ENCODE results near the gene GRIN2A.
"Not testable (repeated sequence)": the region's sequence is repeated elsewhere in the genome, so short reads cannot be mapped to it uniquely, and the experiment has no call there.

GRIN2A gene

DNA sequence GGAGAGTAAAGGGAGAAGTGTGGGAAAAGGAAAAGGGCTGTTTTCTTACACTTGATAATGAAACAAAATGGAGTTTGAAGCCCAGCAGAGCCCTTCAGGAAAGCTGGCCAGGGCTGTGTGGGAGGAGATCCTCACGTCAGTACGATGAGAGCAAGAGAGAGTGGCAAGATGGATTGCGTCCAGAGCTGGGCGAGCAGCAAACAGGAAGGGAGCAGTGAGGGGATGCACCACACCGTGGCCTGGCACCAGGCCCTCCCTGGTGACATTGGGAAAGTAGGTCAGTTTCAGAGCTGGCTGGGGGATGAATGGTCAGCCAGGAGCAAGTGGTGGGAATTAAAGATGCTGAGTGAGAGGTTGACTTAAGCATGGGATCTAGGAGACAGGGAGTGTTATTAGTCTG is 273.6 kb downstream of the GRIN2A start:
- no peak for DNase-seq

DNA sequence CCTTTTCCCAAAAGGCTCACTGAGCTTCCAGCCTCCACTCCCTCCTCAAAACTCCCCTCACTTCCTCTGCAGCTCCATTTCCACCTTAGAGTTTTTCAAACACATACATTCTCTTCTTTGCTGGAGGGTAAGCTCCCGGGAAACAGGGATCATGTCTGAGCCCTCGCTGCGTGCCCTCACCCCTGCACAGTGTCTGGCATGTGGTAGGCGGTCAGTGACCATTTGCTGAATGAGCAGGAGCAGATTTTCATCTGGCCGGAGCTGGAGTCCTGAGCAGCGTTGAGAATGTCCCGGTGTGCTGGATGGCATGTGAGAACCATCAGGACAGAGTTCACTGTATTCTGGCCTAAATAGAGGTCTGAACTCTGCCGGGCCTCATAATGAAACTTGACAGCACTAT is 274.5 kb downstream of the GRIN2A start:
- DNase-seq = no peak

DNA sequence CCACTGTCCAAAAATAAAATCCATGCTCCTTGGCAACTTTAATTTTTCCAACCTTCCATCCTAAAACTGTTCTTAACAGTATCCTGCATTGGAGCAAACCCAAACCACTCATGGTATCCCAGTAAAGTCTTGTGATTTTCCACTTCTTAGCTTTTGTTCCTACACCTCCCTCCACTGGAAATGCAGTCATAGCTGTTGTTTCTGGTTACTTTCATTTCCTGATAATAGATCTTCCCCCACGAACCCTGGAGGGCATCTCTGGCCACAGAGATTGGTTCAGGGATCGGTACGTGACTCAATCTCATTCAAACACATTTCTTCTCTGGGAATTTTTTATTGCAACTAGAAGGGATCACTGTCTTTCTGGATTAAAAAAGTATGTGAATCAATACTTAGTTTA is 276.0 kb downstream of the GRIN2A start:
- no peak for DNase-seq

DNA sequence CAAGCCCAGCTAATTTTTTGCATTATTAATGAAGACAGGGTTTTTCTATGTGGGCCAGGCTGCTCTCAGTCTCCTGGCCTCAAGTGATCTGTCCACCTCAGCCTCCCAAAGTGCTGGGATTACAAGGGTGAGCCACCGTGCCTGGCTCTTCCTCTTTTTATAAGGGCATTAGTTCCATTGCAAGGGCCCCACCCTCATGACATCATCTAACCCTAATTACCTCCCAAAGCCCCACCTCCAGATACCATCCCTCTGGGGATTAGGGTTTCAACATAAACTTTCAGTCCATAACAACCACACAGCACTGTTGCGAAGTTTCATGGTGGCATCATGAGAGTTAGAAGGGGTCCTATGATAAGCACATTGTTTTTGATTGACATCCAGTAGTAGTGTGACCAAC is 277.7 kb downstream of the GRIN2A start:
- DNase-seq = no peak

DNA sequence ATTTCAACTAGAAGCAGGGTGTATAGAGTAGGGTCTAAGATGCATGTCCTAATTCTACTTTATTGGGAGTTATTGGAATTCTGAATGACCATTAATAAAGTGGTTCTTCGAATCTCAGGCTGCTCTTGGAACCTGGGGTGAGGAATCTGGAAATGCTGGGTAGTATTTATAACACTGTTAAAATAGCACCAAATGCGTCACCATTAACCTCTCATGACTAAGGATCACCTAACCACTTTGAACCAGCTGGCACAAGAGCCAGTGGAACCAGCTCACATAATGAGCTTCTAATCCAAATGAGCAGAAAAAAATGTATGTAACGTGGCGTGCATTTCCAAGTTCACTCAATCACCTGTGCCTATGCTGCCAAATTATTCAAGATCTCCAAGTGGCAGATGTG is 281.7 kb downstream of the GRIN2A start:
- peak; percentile 6 for DNase-seq

DNA sequence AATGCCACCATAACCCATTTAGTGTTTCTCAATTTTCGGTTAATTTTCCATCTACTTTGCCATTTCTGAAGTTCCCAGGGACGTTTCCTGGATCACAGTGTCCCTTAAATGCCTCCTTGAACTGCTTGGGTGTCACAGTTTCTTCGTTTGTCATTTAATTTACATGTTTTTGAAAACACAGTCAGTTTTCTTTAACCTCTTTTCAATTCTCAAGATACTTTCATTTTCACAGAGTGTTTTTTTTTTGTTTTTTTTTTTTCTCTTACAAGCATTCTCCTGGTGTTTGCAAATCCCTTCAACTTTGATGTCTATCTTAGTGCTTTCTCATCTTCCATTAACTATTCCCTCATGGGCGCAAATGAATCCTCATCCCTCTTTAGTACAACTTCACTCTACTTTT is 283.7 kb downstream of the GRIN2A start:
- no peak for DNase-seq

DNA sequence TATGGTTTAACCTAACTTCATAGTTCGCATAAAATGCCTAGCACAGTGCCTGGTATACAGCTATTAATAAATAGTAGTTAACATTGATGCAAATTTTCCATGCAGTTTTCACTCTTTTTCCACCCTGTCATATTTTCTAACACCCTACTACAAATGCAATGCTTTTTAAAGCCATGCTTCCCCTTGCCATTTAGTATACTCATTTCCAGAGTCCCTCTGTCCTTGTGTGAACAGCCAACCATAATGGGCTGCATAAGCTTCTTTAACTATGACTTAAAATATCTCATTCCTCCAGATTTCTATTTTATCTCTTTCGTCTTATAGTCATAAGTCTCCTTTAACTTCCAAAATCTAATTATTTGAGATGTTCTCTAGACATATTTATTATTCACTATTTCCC is 284.1 kb downstream of the GRIN2A start:
- no peak for DNase-seq

DNA sequence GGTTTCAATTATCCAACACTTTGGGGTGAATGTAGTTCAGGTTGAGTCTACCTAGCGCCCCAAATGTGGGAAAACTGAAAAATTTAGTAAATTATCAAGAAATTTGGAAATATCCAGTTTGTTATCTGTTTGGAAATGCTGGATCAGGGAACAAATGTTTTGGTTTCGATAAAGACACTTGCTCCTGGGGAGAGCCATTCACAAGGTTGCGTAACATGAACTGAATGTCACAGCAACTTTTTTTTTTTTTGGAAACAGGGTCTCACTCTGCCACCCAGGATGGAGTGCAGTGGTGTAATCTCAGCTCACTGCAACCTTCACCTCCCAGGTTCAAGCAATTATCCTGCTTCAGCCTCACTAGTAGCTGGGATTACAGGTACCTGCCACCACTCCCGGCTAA is 286.4 kb downstream of the GRIN2A start:
- no peak for DNase-seq

DNA sequence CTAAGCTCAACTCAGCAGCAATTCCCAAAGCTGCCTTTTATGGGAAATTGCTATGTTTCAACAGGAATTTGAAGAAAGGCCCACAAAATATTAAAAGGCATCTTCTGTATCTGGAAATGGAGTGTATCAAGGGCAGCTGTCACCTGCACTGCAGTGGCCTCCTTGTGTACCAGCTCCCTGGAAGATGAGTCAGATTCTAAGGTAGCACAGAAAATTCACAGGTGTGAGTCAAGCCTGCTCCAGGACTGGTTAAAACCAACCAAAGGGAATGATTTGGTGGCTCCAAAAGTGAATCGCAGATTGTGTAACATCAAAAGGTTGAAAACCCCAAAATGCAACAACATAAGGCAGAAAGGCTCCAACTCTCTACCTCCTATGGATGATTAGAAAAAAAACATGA is 296.4 kb downstream of the GRIN2A start:
- DNase-seq = no peak

DNA sequence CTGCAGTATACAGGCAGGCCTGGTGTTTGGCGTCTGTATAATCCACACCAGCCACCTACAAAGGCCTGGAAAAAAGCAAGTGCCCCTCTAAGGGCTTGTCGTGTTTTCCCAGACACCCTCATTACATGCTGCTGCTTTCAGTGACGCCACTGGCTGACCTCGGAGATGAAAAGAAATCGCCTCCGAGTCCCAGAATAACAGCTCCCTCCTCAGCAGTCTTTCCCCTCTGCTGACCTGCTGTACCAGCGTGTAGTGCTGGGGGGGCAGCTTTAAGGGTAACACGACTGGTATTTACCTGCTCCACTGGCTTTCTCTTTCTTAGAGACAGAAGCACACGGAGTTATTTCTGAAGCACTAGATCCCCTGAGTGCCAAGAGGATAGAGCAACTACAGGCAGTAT is 296.8 kb downstream of the GRIN2A start:
- DNase-seq = no peak

DNA sequence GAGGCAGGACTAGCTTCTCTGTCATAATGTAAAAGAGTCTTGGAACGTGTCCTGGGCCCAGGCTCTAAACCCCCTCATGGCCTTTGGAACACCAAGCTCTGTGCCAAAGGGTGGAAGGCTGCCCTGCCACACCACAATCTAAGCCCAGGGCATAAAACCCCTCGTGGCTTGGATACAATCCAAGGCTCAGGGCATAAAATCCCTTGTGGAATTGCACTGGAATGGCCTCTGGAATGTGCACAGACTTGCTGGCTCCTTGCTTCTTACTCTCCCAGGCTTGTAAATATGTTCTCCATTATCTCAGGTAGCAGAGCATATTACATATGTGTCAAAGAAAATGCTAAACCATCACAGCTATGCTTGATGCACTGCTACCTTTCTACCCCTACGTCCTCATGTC is 306.2 kb downstream of the GRIN2A start:
- not testable (repeated sequence) for DNase-seq

DNA sequence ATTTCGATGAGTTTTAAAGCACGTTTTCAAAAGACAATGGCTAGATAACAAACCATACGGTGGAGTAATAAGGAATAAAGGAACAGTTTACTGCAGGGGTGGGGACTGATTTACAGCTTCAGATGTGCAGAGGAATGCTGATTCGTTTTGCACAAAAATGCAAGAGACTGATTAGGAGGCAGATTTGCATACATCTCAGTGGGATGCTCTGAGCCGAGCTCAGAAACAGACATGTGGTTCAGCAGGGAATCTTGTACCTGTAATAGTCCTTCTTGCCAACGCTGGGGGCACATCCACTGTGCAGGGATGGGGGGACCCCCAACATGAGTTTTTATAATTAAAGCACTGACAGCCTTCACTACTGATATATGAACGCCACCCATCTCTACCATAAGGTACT is 308.0 kb downstream of the GRIN2A start:
- no peak for DNase-seq

DNA sequence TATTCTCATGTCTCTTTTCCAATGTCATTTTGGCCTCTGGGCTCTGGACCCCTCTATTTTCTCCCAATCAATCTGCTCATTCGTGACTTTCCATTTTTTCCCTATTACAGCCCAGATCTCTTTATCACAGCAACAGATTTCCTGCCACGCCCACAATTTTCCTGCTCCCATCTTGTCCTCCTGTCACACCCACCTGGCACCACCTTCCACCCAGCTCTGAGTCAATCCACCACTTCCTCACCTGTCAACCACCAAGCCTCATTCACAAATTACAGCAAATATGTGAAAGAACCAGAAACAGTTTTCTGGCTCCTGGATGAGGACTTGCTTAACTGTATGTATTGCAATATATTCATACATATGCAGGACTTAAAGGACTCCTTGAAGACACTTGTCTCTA is 311.3 kb downstream of the GRIN2A start:
- DNase-seq = no peak

DNA sequence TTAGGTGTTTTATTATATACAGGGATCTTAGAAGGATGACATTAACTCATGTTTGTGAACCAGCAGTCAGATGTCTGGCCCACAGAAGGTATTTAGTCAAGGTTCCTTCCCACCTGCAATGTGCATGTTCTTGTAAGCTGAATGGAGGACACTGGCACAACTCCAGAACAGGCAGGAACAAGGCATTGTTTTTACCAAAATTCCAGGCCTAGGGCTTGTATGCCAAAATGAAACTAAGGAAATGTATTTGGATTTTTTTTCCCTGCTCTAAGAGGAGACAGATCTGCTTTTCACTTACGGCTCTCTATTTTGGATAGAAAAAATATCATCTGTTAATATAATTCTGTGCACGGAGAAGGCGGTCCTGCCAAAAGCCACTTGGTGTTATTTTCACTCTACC is 312.5 kb downstream of the GRIN2A start:
- no peak for DNase-seq

DNA sequence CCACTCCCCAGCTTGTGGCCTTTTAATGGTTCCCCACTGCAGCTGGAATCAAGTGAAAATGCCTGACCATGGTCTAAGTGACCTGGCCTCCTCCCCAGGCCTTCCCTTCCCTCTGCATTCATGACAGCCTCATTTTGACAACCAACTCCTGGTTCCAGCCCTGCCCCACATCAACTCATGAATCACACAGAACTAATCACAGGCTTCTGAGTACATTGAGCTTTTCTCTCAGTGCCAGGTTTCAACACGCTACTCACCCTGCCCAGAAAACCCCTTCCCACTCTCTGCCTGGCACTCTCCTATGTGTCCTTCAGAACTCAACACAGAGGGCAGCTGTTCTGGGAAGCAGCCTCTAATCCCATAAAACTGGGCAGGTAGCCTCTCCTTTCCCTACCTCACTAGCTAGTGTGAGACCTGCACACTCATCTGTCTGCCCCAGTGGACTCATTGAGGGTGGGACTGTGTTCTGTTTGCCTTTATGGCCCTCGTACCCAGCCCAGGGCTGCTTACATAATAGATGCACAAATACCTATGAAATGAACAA is 313.6 kb downstream of the GRIN2A start:
- DNase-seq = no peak

DNA sequence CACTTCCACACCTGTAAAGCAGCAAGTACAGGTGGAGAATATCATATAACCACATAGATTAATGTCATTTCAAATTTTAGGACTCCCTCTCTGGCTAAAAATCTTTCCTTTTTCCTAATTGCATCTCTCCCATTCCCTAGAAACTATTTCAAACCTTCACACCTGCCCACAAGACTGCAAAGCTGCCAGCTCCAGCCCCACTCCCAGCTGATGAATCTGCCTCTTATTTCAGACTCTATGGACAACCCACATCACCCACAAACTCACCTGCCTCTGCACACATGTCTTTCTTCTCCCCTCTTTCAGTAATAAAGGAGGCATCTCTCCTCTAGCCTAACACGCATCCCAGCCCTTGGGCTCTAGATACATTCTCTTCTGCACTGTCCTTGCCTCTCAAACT is 315.1 kb downstream of the GRIN2A start:
- no peak for DNase-seq

DNA sequence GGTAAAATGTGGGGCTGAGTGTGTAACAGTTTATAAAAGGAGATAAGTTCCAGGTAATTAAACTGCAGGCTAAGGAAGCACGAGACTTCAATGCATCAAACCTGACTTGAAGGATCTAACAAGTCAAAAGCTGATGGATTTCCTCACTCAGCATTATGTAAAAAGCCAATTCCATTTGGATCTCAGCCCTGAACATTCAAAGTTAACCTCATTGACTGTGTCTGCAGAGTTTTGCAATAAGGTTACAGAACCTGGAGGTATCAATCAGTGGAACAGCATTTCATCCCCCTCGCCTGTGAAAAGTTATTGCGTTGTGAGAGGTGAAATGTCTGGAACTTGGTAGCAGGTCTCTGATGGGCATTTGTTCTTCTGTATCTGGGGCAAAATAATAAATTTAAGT is 317.8 kb downstream of the GRIN2A start:
- no peak for DNase-seq

DNA sequence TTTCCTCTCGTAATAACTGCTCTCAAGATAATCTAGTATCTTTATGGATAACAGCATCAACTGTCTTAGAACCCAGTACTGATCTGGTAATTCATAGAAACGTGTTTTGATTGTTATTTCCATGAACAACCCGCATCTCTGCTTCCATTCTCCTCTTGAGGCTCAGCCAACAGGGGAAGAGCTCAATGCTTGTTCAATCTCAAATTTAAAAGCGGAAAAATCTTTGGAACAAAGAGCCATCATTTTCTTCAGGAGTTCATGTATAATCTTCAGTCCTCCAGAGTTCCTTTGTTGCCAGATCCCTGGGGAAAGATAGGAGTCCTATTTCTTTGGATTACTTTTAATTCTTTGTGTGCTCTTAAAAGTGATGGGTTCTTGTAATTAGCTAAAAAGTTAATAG is 319.9 kb downstream of the GRIN2A start:
- DNase-seq = no peak

DNA sequence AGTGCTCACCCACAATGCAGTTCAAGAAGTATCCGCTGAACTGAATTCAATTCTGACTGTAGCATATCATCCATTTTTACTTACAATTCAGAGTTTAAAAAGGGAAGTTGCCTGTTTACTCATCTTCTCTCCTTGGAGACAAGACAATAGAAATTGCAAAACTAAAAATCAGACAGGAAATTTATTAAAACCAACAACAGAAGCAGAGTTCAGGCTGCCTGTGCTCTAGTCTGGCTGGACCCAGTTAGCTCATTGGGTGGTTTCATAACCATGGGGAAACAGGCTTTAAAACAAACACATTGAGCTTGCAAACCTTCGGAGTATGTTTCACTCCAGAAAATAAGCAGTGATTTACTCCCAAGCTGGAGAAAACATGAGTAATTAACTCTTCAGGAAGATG is 321.4 kb downstream of the GRIN2A start:
- DNase-seq = no peak

DNA sequence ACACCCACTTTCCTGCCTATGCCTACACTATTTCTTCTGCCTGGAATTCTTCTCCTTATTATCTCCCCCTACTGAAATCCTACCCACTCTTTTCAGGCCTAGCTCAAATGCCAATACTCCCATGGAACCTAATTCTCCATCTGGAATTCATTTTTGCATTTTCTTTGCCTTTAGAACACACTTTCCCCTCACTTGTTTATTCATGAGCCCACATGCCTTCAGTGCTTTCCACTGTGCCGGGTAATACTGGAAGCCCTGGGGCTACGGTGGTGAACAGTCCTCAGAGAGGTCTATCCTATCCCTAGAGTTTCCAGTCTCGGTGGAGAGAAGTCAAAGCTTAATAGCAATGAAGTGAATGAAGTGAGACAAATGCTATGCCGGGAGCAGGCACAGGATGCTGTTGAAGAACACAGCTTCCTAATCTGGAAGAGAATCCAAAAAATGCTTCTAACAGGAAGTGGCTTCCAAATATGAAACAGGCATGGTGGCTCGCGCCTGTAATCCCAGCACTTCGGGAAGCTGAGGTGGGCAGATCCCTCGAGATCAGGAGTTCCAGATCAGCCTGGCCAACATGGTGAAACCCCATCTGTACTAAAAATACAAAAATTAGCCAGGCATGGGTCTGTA is 322.4 kb downstream of the GRIN2A start:
- no peak for DNase-seq

DNA sequence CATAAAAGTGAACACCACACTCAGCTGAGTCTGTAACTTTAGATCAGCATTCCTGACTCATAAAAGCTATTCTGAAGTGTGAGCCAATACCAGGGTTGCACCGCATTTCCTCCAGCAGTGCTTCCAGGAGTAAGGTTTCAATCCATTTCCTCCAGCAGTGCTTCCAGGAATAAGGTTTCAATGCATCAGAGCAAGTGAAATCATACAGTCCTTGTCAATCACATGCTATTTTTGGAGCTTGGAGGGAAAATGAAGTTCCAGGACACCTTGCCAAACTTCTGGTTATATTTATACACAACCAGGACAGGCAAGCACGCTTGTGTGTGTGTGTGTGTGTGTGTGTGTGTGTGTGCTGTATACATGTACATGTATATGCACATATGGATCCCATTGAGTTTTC is 327.6 kb downstream of the GRIN2A start:
- DNase-seq = no peak

DNA sequence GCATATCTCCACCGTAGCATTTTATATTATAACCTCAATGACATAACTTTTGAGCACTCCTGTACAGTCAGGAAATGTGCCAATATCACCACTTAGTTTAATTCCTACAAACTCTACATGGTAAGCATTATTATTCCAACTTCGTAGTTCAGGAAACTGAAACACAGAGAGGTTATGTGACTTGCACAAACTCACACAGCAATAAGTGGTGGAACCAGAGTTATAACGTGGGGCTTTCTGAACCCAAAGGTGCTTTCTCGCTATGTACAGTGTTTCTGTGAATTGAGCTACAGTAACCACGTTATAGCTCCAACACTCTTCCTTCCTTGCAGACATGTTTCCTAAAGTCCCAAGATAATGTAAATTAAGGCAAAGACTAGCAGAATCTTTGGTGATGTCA is 330.2 kb downstream of the GRIN2A start:
- DNase-seq = no peak

DNA sequence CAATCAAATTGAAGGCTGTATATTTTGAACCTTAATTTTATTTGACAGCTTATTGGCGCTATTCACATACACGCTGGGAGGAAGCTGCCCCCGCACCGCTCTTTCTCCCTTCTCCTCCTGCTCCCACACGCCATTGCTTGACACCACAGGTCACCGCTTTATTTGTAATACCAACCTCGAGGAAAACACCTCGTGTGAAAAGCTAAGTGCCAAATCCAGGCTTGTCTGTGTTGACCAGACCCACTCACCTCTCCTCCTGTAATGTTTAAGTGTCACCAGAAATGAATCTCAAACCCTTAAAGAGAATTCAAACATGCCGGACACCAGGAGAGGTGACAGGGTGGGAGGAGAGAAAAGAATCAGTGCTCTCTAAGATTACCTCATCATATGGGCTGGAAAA is 331.4 kb downstream of the GRIN2A start:
- no peak for DNase-seq

DNA sequence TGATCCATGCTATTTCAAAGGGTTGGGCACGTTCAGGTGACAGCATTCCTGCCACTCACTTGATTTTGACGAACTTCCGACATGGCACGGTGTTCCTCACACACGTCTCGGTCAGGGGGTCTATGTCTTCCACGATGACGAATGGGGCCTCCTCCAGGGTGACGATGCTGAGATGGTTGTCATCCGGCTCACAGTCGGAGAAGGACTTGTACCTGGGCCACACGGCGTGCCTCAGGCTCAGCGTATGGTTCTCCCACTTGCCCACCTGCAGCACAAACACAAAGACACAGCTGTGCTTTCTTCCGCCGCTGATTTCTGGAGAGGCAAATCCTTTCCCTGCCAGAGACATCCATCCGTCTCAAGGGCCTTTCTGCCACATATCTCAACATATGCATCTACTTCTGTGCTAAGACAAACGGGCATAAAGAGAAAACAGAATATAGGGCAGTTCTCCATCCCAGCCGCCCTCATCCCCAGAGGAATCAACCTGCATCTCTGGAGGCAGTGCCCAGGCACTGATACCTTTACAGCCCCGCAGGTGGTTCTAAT is 332.5 kb downstream of the GRIN2A start:
- peak; percentile 29 for DNase-seq

DNA sequence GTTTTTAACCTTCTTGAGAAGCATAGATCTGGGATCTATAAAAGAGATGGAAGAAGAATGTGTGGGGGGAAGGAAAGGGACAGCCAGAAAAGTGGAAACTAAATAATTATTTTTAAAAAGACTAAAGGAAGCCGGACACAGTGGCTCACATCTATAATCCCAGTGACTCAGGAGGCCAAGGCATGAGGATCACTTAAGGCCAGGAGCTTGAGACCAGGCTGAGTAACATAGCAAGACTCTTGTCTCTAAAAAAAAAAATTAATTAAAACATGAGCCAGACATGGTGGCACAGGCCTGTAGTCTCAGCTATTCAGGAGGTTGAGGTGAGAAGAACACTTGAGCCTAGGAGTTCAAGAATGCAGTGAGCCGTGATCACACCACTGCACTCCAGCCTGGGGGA is 335.1 kb downstream of the GRIN2A start:
- peak; percentile 17 for DNase-seq
